GM23338 (cell line): ENCODE results near the gene LMBR1L. TPM values are rescaled to one million over a fixed set of nuclear protein-coding genes. Genes with fewer than 3 reads are reported as not detected.

ENCODE experiments used
- ATAC-seq: fragments of 200-7000 bp; cut with Tn5 transposase; 3 replicates; pipeline ENCODE4 v1.9.1; 2020
- DNase-seq: peaks from one replicate; pipeline ENCODE4 v3.0.0-alpha.2; 2015; ENCODE audit warnings: low spot score
- H2AFZ ChIP-seq: fragments of 200-600 bp; sonication (generic); 2 replicates; pipeline ENCODE4 v1.8.0; 2016; ENCODE audit warnings: antibody characterized with exemption, mild to moderate bottlenecking, moderate library complexity
- H3F3A ChIP-seq: fragments of 200-600 bp; sonication (generic); replicated peaks from 2 replicates; pipeline ENCODE4 v1.8.0; 2017; ENCODE audit warnings: antibody characterized with exemption, mixed run types, low read depth
- H3K27ac ChIP-seq: fragments of 200-600 bp; sonication (generic); 2 replicates; pipeline ENCODE4 v1.6.1; 2016; ENCODE audit warnings: low read depth
- H3K27me3 ChIP-seq: fragments of 200-600 bp; sonication (generic); 2 replicates; pipeline ENCODE4 v1.8.0; 2016; ENCODE audit warnings: mild to moderate bottlenecking, mixed run types, moderate library complexity; ENCODE audit not compliant: insufficient read depth
- H3K36me3 ChIP-seq: fragments of 200-600 bp; sonication (generic); 2 replicates; pipeline ENCODE4 v1.8.0; 2016; ENCODE audit warnings: mild to moderate bottlenecking; ENCODE audit not compliant: insufficient read depth
- H3K4me1 ChIP-seq: fragments of 200-600 bp; sonication (generic); 2 replicates; pipeline ENCODE4 v1.8.0; 2016; ENCODE audit warnings: mild to moderate bottlenecking, moderate library complexity; ENCODE audit not compliant: insufficient read depth
- H3K4me2 ChIP-seq: fragments of 200-600 bp; sonication (generic); 2 replicates; pipeline ENCODE4 v1.7.1; 2017; ENCODE audit warnings: mixed run types
- H3K4me3 ChIP-seq: fragments of 200-600 bp; sonication (generic); 2 replicates; pipeline ENCODE4 v1.6.1; 2016; ENCODE audit warnings: mixed run types
- H3K79me2 ChIP-seq: fragments of 200-600 bp; sonication (generic); replicated peaks from 2 replicates; pipeline ENCODE4 v1.8.0; 2017; ENCODE audit warnings: mild to moderate bottlenecking; ENCODE audit not compliant: insufficient read depth
- H3K9me2 ChIP-seq: fragments of 200-600 bp; sonication (generic); 2 replicates; pipeline ENCODE4 v1.8.0; 2017; ENCODE audit not compliant: insufficient read depth
- H4K20me1 ChIP-seq: fragments of 200-600 bp; sonication (generic); replicated peaks from 2 replicates; pipeline ENCODE4 v1.8.0; 2017; ENCODE audit warnings: mild to moderate bottlenecking; ENCODE audit not compliant: insufficient read depth
- H3K27ac Mint-ChIP-seq: 2 replicates; pipeline ENCODE4 v1.8.0; 2020; ENCODE audit warnings: inconsistent platforms, mild to moderate bottlenecking, moderate library complexity, mixed read lengths
- H3K27me3 Mint-ChIP-seq: 3 replicates; pipeline ENCODE4 v1.8.0; 2022; ENCODE audit warnings: low read depth, mild to moderate bottlenecking, moderate library complexity, mixed read lengths, inconsistent platforms; ENCODE audit not compliant: insufficient read depth, poor library complexity
- H3K36me3 Mint-ChIP-seq: 3 replicates; pipeline ENCODE4 v1.8.0; 2021; ENCODE audit warnings: low read depth, mild to moderate bottlenecking, inconsistent platforms, moderate library complexity, mixed read lengths
- H3K4me1 Mint-ChIP-seq: 3 replicates; pipeline ENCODE4 v1.8.0; 2020; ENCODE audit warnings: mild to moderate bottlenecking, inconsistent platforms, mixed read lengths
- H3K4me3 Mint-ChIP-seq: 3 replicates; pipeline ENCODE4 v1.8.0; 2021; ENCODE audit warnings: moderate library complexity, mild to moderate bottlenecking, inconsistent platforms, mixed read lengths
- H3K9me3 Mint-ChIP-seq: 3 replicates; pipeline ENCODE4 v1.8.0; 2020; ENCODE audit warnings: moderate library complexity, mild to moderate bottlenecking, inconsistent platforms, mixed read lengths
- CREB1 ChIP-seq: fragments of 250-450 bp; sonication (Bioruptor Pico); IDR thresholded peaks from 2 replicates; pipeline ENCODE4 v1.5.0; 2020; ENCODE audit warnings: low read depth, mild to moderate bottlenecking, moderate library complexity
- CTCF ChIP-seq, 2 experiments: fragments of 200-600 bp in 1 of 2; sonication (generic) in 1 of 2; conservative IDR thresholded peaks; 2 replicates each; pipeline versions ENCODE4 v1.5.1 to v1.6.1; 2016 to 2017; ENCODE audit warnings: antibody characterized with exemption in 2 of 2, low read depth in 2 of 2, mild to moderate bottlenecking in 2 of 2, moderate library complexity in 1 of 2
- ETS1 ChIP-seq: IDR thresholded peaks from 2 replicates; pipeline ENCODE4 v1.6.1; 2016; ENCODE audit warnings: antibody characterized with exemption
- EZH2 ChIP-seq: fragments of 200-600 bp; sonication (generic); IDR thresholded peaks from one replicate; pipeline ENCODE4 v1.8.0; 2017; ENCODE audit warnings: antibody characterized with exemption, mild to moderate bottlenecking, low read depth; ENCODE audit not compliant: unreplicated experiment
- EZH2phosphoT487 ChIP-seq: fragments of 200-600 bp; sonication (generic); IDR thresholded peaks from one replicate; pipeline ENCODE4 v1.8.1; 2018; ENCODE audit warnings: antibody characterized with exemption; ENCODE audit not compliant: unreplicated experiment
- JUNB ChIP-seq: IDR thresholded peaks from one replicate; pipeline ENCODE4 v1.6.1; 2016; ENCODE audit warnings: antibody characterized with exemption; ENCODE audit not compliant: unreplicated experiment
- NANOG ChIP-seq: IDR thresholded peaks from 2 replicates; pipeline ENCODE4 v1.6.1; 2016; ENCODE audit warnings: antibody characterized with exemption, borderline replicate concordance
- POLR2AphosphoS5 ChIP-seq: IDR thresholded peaks from 2 replicates; pipeline ENCODE4 v1.6.1; 2016; ENCODE audit warnings: antibody characterized with exemption, low read depth
- REST ChIP-seq: IDR thresholded peaks from one replicate; pipeline ENCODE4 v1.6.1; 2018; ENCODE audit warnings: antibody characterized with exemption; ENCODE audit not compliant: unreplicated experiment
- STAT1 ChIP-seq: IDR thresholded peaks from one replicate; pipeline ENCODE4 v1.6.1; 2016; ENCODE audit warnings: antibody characterized with exemption; ENCODE audit not compliant: unreplicated experiment
- ZNF331 ChIP-seq: fragments of 250-450 bp; sonication (Bioruptor Pico); IDR thresholded peaks from 2 replicates; pipeline ENCODE4 v1.5.0; 2020; ENCODE audit warnings: low read depth, mild to moderate bottlenecking, moderate library complexity
- polyA plus RNA-seq: library from polyadenylated mRNA; unstranded; fragments of >200 nt; fragmentation: Nextera tagmentation; extraction: Ambion mirVana; gene quantifications from 2 replicates; pipeline ENCODE4 v1.2.1, GENCODE V29; 2016
- total RNA-seq: library from RNA; depleted of rRNA; stranded (reverse); fragments of >200 nt; shearing (Covaris generic); gene quantifications from 2 replicates; pipeline ENCODE4 v1.2.3, GENCODE V29; 2014

The LMBR1L gene
- total and polyA plus RNA-seq, 2 experiments from 2014 or later, result 19.8 to 57.0 TPM

GRCh38 chr12:49092816-49093406, 17.7 kb downstream of the LMBR1L start:
- no peaks in the 10 kb centered on the region for H3K79me2 ChIP-seq
- DNase-seq, result no peak
- ATAC-seq, result no peak
- peaks cover 86% of the 10 kb centered on the region for H3K27me3 ChIP-seq
- TF ChIP-seq EZH2phosphoT487, result no peak
- TF ChIP-seq NANOG, result no peak
- TF ChIP-seq ETS1, result no peak
- TF ChIP-seq JUNB, result no peak
- TF ChIP-seq CREB1, result no peak
- TF ChIP-seq POLR2AphosphoS5, result no peak
- no peak for TF ChIP-seq REST
- TF ChIP-seq EZH2, result no peak
- TF ChIP-seq ZNF331 (CRISPR knock-in tag), result no peak
- H3K27ac Mint-ChIP-seq, result no peak overlapping the region
- H3K27ac ChIP-seq, result no peak overlapping the region
- peak overlapping the region; percentile 94 for H3K4me2 ChIP-seq
- H3K4me3 ChIP-seq, result peak overlapping the region; percentile 53
- peaks cover 81% of the 10 kb centered on the region for H3K27me3 Mint-ChIP-seq
- H3K9me2 ChIP-seq, result no peaks in the 10 kb centered on the region
- peaks cover 4% of the 10 kb centered on the region; the same call in 2 of the 3 replicates for H3K36me3 Mint-ChIP-seq
- H4K20me1 ChIP-seq, result peaks cover 14% of the 10 kb centered on the region
- no peaks in the 10 kb centered on the region for H3K9me3 Mint-ChIP-seq
- H3K4me3 Mint-ChIP-seq, result peak overlapping the region; percentile 68; the same call in 1 of the 3 replicates
- no peak overlapping the region for H2AFZ ChIP-seq
- peaks cover 57% of the 10 kb centered on the region for H3K4me1 Mint-ChIP-seq
- H3K36me3 ChIP-seq, result no peaks in the 10 kb centered on the region
- peaks cover 51% of the 10 kb centered on the region for H3K4me1 ChIP-seq
- peaks cover 16% of the 10 kb centered on the region; the same call in 1 of the 2 replicates for H3F3A ChIP-seq

- peaks cover 92% of the 10 kb centered on the region for H3K27me3 ChIP-seq
- peaks cover 14% of the 10 kb centered on the region for H4K20me1 ChIP-seq
- DNase-seq (peak; percentile 90), ATAC-seq (peak; percentile 30)
- H3F3A ChIP-seq, result peaks cover 16% of the 10 kb centered on the region; the same call in 1 of the 2 replicates
- H3K4me3 ChIP-seq, result peak overlapping the region; percentile 53
- H3K4me3 Mint-ChIP-seq, result peak overlapping the region; percentile 68
- no peaks in the 10 kb centered on the region for H3K36me3 ChIP-seq
- peaks cover 84% of the 10 kb centered on the region for H3K27me3 Mint-ChIP-seq
- no peaks in the 10 kb centered on the region; the same call in 2 of the 3 replicates for H3K36me3 Mint-ChIP-seq
- no peaks in the 10 kb centered on the region for H3K9me3 Mint-ChIP-seq
- no peaks in the 10 kb centered on the region for H3K9me2 ChIP-seq
- H3K4me1 Mint-ChIP-seq, result peaks cover 53% of the 10 kb centered on the region
- no peak overlapping the region for H3K27ac ChIP-seq
- H3K79me2 ChIP-seq, result no peaks in the 10 kb centered on the region
- H2AFZ ChIP-seq, result peak overlapping the region; percentile 72; the same call in 1 of the 2 replicates
- H3K4me2 ChIP-seq, result peak overlapping the region; percentile 88
- peaks cover 51% of the 10 kb centered on the region for H3K4me1 ChIP-seq
- no peak overlapping the region for H3K27ac Mint-ChIP-seq
- TF ChIP-seq JUNB (no peak), CTCF (conservative IDR thresholded peaks at IDR 0.05; ENCODE audit: low read depth in 2 of 2) (peak; percentile 49 to 68), EZH2 (peak; percentile 27), CREB1 (no peak), EZH2phosphoT487 (no peak), ETS1 (no peak), STAT1 (no peak), NANOG (no peak), POLR2AphosphoS5 (no peak)
These were observed 18.4 kb downstream of the LMBR1L start for GRCh38 chr12:49092086-49092815.
